ENCODE data around the gene SYT1.

The SYT1 gene

GRCh38 chr12:79393842-79394241 is 529.3 kb downstream of the SYT1 start:
- no peaks in the 10 kb centered on the region for H3K79me1 ChIP-seq (replicated peaks; ENCODE audit: low read length, poor library complexity, severe bottlenecking)
- DNase-seq = no peak
- H2BK12ac ChIP-seq (ENCODE audit: low read length in 2 of 2) = no peak overlapping the region
- no peak overlapping the region for H2AK5ac ChIP-seq (ENCODE audit: low read length, severe bottlenecking)
- no peak overlapping the region for H3K14ac ChIP-seq (ENCODE audit: low read length in 2 of 2)
- no peak overlapping the region for H3K4me3 ChIP-seq (ENCODE audit: insufficient read depth in 1 of 2, low read depth in 1 of 2, low read length in 2 of 2)
- no peak overlapping the region for H2AFZ ChIP-seq (ENCODE audit: low read depth, low read length)
- H3K9me3 ChIP-seq (ENCODE audit: control insufficient read depth, low read length) = no peaks in the 10 kb centered on the region
- no peak overlapping the region for H3K4ac ChIP-seq (ENCODE audit: low read depth in 1 of 2, low read length in 2 of 2)
- no peak overlapping the region for H2BK120ac ChIP-seq (ENCODE audit: low read depth, low read length)
- no peak overlapping the region for H2BK15ac ChIP-seq (ENCODE audit: low read depth, poor library complexity, severe bottlenecking)
- H3K4me1 ChIP-seq (ENCODE audit: control insufficient read depth, insufficient read depth, low read depth, low read length) = no peaks in the 10 kb centered on the region
- H4K91ac ChIP-seq (ENCODE audit: low read length) = no peak overlapping the region
- H3K9ac ChIP-seq (ENCODE audit: low read length) = no peak overlapping the region
- no peak overlapping the region for H4K8ac ChIP-seq (ENCODE audit: low read length)
- 100% methylated on average over 2 of the region's 2 CpGs for WGBS
- no peaks in the 10 kb centered on the region for H3K27me3 ChIP-seq (ENCODE audit: control insufficient read depth in 1 of 2, insufficient read depth in 1 of 2, low read length in 2 of 2)
- no peak overlapping the region for H3K4me2 ChIP-seq (ENCODE audit: low read length, poor library complexity, severe bottlenecking)
- no peak overlapping the region for H3K23ac ChIP-seq (ENCODE audit: low read length in 2 of 2)
- no peak overlapping the region for H2BK5ac ChIP-seq (ENCODE audit: low read depth, low read length, poor library complexity, severe bottlenecking)
- H3K18ac ChIP-seq (ENCODE audit: low read depth in 1 of 2, low read length in 2 of 2) = no peak overlapping the region
- no peaks in the 10 kb centered on the region for H3K36me3 ChIP-seq (ENCODE audit: control insufficient read depth in 1 of 2, insufficient read depth in 2 of 2, low read depth in 1 of 2, low read length in 2 of 2)
- no peak overlapping the region for H3K27ac ChIP-seq (ENCODE audit: low read length, poor library complexity, severe bottlenecking)

- no peak overlapping the region for H3K27ac ChIP-seq (ENCODE audit: low read length, poor library complexity, severe bottlenecking)
- DNase-seq = no peak
- H3K23ac ChIP-seq (ENCODE audit: low read length in 2 of 2) = no peak overlapping the region
- no peak overlapping the region for H4K8ac ChIP-seq (ENCODE audit: low read length)
- no peaks in the 10 kb centered on the region for H3K27me3 ChIP-seq (ENCODE audit: control insufficient read depth in 1 of 2, insufficient read depth in 1 of 2, low read length in 2 of 2)
- no peak overlapping the region for H3K4me2 ChIP-seq (ENCODE audit: low read length, poor library complexity, severe bottlenecking)
- no peak overlapping the region for H2BK5ac ChIP-seq (ENCODE audit: low read depth, low read length, poor library complexity, severe bottlenecking)
- H2BK120ac ChIP-seq (ENCODE audit: low read depth, low read length) = no peak overlapping the region
- H2AK5ac ChIP-seq (ENCODE audit: low read length, severe bottlenecking) = no peak overlapping the region
- no CpG with 5 or more reads among the region's 2 CpGs for WGBS
- no peak overlapping the region for H3K9ac ChIP-seq (ENCODE audit: low read length)
- no peak overlapping the region for H2BK12ac ChIP-seq (ENCODE audit: low read length in 2 of 2)
- H3K4me1 ChIP-seq (ENCODE audit: control insufficient read depth, insufficient read depth, low read depth, low read length) = peaks cover 1% of the 10 kb centered on the region
- H3K79me1 ChIP-seq (replicated peaks; ENCODE audit: low read length, poor library complexity, severe bottlenecking) = no peaks in the 10 kb centered on the region
- H2AFZ ChIP-seq (ENCODE audit: low read depth, low read length) = no peak overlapping the region
- H3K4ac ChIP-seq (ENCODE audit: low read depth in 1 of 2, low read length in 2 of 2) = no peak overlapping the region
- H2BK15ac ChIP-seq (ENCODE audit: low read depth, poor library complexity, severe bottlenecking) = no peak overlapping the region
- H3K18ac ChIP-seq (ENCODE audit: low read depth in 1 of 2, low read length in 2 of 2) = no peak overlapping the region
- no peaks in the 10 kb centered on the region for H3K9me3 ChIP-seq (ENCODE audit: control insufficient read depth, low read length)
- no peak overlapping the region for H3K4me3 ChIP-seq (ENCODE audit: insufficient read depth in 1 of 2, low read depth in 1 of 2, low read length in 2 of 2)
- no peak overlapping the region for H4K91ac ChIP-seq (ENCODE audit: low read length)
- no peaks in the 10 kb centered on the region for H3K36me3 ChIP-seq (ENCODE audit: control insufficient read depth in 1 of 2, insufficient read depth in 2 of 2, low read depth in 1 of 2, low read length in 2 of 2)
- H3K14ac ChIP-seq (ENCODE audit: low read length in 2 of 2) = no peak overlapping the region
Measured at GRCh38 chr12:79397609-79398008, 533.0 kb downstream of the SYT1 start.

GRCh38 chr12:79400481-79400880 is 535.9 kb downstream of the SYT1 start:
- no peak overlapping the region for H2BK12ac ChIP-seq (ENCODE audit: low read length in 2 of 2)
- H2AK5ac ChIP-seq (ENCODE audit: low read length, severe bottlenecking) = no peak overlapping the region
- H3K9ac ChIP-seq (ENCODE audit: low read length) = no peak overlapping the region
- no peaks in the 10 kb centered on the region for H3K27me3 ChIP-seq (ENCODE audit: control insufficient read depth in 1 of 2, insufficient read depth in 1 of 2, low read length in 2 of 2)
- no peak overlapping the region for H3K27ac ChIP-seq (ENCODE audit: low read length, poor library complexity, severe bottlenecking)
- H3K4me3 ChIP-seq (ENCODE audit: insufficient read depth in 1 of 2, low read depth in 1 of 2, low read length in 2 of 2) = no peak overlapping the region
- no peak overlapping the region for H4K8ac ChIP-seq (ENCODE audit: low read length)
- no peak overlapping the region for H3K23ac ChIP-seq (ENCODE audit: low read length in 2 of 2)
- DNase-seq = no peak
- no peak overlapping the region for H2BK5ac ChIP-seq (ENCODE audit: low read depth, low read length, poor library complexity, severe bottlenecking)
- H3K79me1 ChIP-seq (replicated peaks; ENCODE audit: low read length, poor library complexity, severe bottlenecking) = no peaks in the 10 kb centered on the region
- H3K14ac ChIP-seq (ENCODE audit: low read length in 2 of 2) = no peak overlapping the region
- H2BK120ac ChIP-seq (ENCODE audit: low read depth, low read length) = no peak overlapping the region
- H3K4me1 ChIP-seq (ENCODE audit: control insufficient read depth, insufficient read depth, low read depth, low read length) = peaks cover 1% of the 10 kb centered on the region
- H3K4ac ChIP-seq (ENCODE audit: low read depth in 1 of 2, low read length in 2 of 2) = no peak overlapping the region
- H3K18ac ChIP-seq (ENCODE audit: low read depth in 1 of 2, low read length in 2 of 2) = no peak overlapping the region
- H3K36me3 ChIP-seq (ENCODE audit: control insufficient read depth in 1 of 2, insufficient read depth in 2 of 2, low read depth in 1 of 2, low read length in 2 of 2) = no peaks in the 10 kb centered on the region
- H2AFZ ChIP-seq (ENCODE audit: low read depth, low read length) = no peak overlapping the region
- H3K9me3 ChIP-seq (ENCODE audit: control insufficient read depth, low read length) = no peaks in the 10 kb centered on the region
- 99% methylated on average over 3 of the region's 3 CpGs for WGBS
- no peak overlapping the region for H4K91ac ChIP-seq (ENCODE audit: low read length)
- no peak overlapping the region for H2BK15ac ChIP-seq (ENCODE audit: low read depth, poor library complexity, severe bottlenecking)
- H3K4me2 ChIP-seq (ENCODE audit: low read length, poor library complexity, severe bottlenecking) = no peak overlapping the region

GRCh38 chr12:79402606-79403005 is 538.0 kb downstream of the SYT1 start:
- 86% methylated on average over 1 of the region's 2 CpGs for WGBS
- no peak overlapping the region for H2BK12ac ChIP-seq (ENCODE audit: low read length in 2 of 2)
- no peak overlapping the region for H2AFZ ChIP-seq (ENCODE audit: low read depth, low read length)
- H3K4me3 ChIP-seq (ENCODE audit: insufficient read depth in 1 of 2, low read depth in 1 of 2, low read length in 2 of 2) = no peak overlapping the region
- no peak overlapping the region for H2BK120ac ChIP-seq (ENCODE audit: low read depth, low read length)
- H3K4ac ChIP-seq (ENCODE audit: low read depth in 1 of 2, low read length in 2 of 2) = no peak overlapping the region
- no peak overlapping the region for H2BK15ac ChIP-seq (ENCODE audit: low read depth, poor library complexity, severe bottlenecking)
- no peaks in the 10 kb centered on the region for H3K79me1 ChIP-seq (replicated peaks; ENCODE audit: low read length, poor library complexity, severe bottlenecking)
- no peaks in the 10 kb centered on the region for H3K36me3 ChIP-seq (ENCODE audit: control insufficient read depth in 1 of 2, insufficient read depth in 2 of 2, low read depth in 1 of 2, low read length in 2 of 2)
- H3K4me1 ChIP-seq (ENCODE audit: control insufficient read depth, insufficient read depth, low read depth, low read length) = peaks cover 1% of the 10 kb centered on the region
- H3K9ac ChIP-seq (ENCODE audit: low read length) = peak overlapping the region; percentile 38
- no peaks in the 10 kb centered on the region for H3K27me3 ChIP-seq (ENCODE audit: control insufficient read depth in 1 of 2, insufficient read depth in 1 of 2, low read length in 2 of 2)
- H3K23ac ChIP-seq (ENCODE audit: low read length in 2 of 2) = no peak overlapping the region
- H4K91ac ChIP-seq (ENCODE audit: low read length) = no peak overlapping the region
- H3K14ac ChIP-seq (ENCODE audit: low read length in 2 of 2) = no peak overlapping the region
- no peaks in the 10 kb centered on the region for H3K9me3 ChIP-seq (ENCODE audit: control insufficient read depth, low read length)
- no peak overlapping the region for H2AK5ac ChIP-seq (ENCODE audit: low read length, severe bottlenecking)
- no peak overlapping the region for H3K27ac ChIP-seq (ENCODE audit: low read length, poor library complexity, severe bottlenecking)
- no peak overlapping the region for H2BK5ac ChIP-seq (ENCODE audit: low read depth, low read length, poor library complexity, severe bottlenecking)
- DNase-seq = peak; percentile 29
- H3K18ac ChIP-seq (ENCODE audit: low read depth in 1 of 2, low read length in 2 of 2) = no peak overlapping the region
- no peak overlapping the region for H3K4me2 ChIP-seq (ENCODE audit: low read length, poor library complexity, severe bottlenecking)
- no peak overlapping the region for H4K8ac ChIP-seq (ENCODE audit: low read length)
